Spinal cord (tissue), 10 donors: Measurements from ENCODE around the gene SCD. TPM values are rescaled to one million over a fixed set of nuclear protein-coding genes. Genes with fewer than 3 reads are reported as not detected.
A peak's percentile ranks its signal among the peaks of the same experiment; 100 is the strongest.
"Not testable (repeated sequence)": the region's sequence is repeated elsewhere in the genome, so short reads cannot be mapped to it uniquely, and the experiment has no call there.

Experiments used
- DNase-seq, 6 donors: peaks; one replicate each; pipeline versions ENCODE4 v3.0.0 to v3.0.0-alpha.2; 2013 to 2015; ENCODE audit warnings: low spot score in 6 of 6, low read depth in 4 of 6
- H3K27ac ChIP-seq: one replicate; pipeline ENCODE4 v1.5.1; 2013; ENCODE audit warnings: low read depth, low read length, control low read depth
- H3K27me3 ChIP-seq: one replicate; pipeline ENCODE4 v1.6.1; 2013; ENCODE audit warnings: low read length; ENCODE audit not compliant: control insufficient read depth, insufficient read depth
- H3K36me3 ChIP-seq: one replicate; pipeline ENCODE4 v1.6.1; 2013; ENCODE audit warnings: low read length; ENCODE audit not compliant: control insufficient read depth, insufficient read depth
- H3K4me1 ChIP-seq: one replicate; pipeline ENCODE4 v1.6.1; 2013; ENCODE audit warnings: low read length; ENCODE audit not compliant: control insufficient read depth, insufficient read depth
- H3K4me3 ChIP-seq: one replicate; pipeline ENCODE4 v1.5.1; 2013; ENCODE audit warnings: low read depth, low read length, control low read depth
- H3K9me3 ChIP-seq: one replicate; pipeline ENCODE4 v1.6.1; 2013; ENCODE audit warnings: low read length; ENCODE audit not compliant: control insufficient read depth, insufficient read depth
- WGBS: methylation state at CpG from one replicate; pipeline ENCODE4 v1.1.5; 2013; ENCODE audit warnings: missing lambda C conversion rate; ENCODE audit not compliant: insufficient coverage; 5-methylcytosine and 5-hydroxymethylcytosine counted together
- polyA plus RNA-seq, 2 donors: library from polyadenylated mRNA; unstranded; fragments of 120-200 nt; gene quantifications; one replicate each; pipeline ENCODE4 v1.2.1, GENCODE V29; 2013; ENCODE audit not compliant: insufficient read length in 2 of 2
- total RNA-seq, 2 donors: library from RNA; depleted of rRNA in 1 of 2; stranded (reverse); fragments of 120-200 nt in 1 of 2; fragments of >200 nt in 1 of 2; gene quantifications; one replicate each; pipeline versions ENCODE4 v1.2.3 to v1.2.4, GENCODE V29; 2013 to 2014
- donor health status: healthy.

The SCD gene
- total and polyA plus RNA-seq, 4 donors = 172 to 662 (median 357) TPM

DNA sequence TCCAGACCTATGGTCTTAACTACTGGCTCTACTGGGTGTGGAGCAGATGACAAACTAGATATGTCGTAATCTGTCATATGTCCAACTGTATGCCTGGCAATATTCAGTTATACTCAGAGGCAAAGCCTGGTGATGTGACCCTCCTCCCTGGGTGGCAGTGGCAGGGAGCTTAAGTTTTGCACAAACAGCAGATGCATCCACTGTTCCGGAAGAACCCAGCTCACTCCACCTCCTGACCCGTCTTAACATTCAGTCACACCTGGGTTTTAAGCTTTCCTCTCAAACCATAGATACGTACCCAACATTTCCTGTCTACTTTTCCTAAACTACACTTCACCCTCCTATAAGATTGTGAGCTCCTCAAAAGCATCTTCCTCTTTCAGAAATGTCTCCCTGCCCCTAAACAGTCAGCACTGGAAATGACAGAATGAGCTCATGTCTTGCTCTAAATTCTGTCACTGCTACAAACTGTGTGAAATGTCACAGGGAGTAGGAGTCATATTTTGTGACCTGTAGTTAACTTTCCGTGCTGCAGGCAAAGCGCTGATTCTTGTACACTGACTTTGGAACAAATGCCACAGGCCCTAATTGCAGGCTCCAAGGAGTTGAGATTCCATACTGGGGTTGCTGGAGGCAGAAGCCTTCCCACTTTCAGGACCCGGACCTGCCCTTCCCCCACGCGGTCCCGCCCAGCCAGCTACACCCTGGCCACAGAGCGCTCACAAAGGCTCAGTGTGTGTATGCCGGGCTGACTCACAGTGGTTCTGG lies 23.9 kb downstream of the SCD start:
- 36% methylated on average over 11 of the region's 12 CpGs for WGBS
- H3K27me3 ChIP-seq = no peaks in the 10 kb centered on the region
- peak in 4 of 6 donors; percentile 33 to 84 (median 65) for DNase-seq
- H3K4me3 ChIP-seq = peak overlapping the region; percentile 5
- peaks cover 38% of the 10 kb centered on the region for H3K4me1 ChIP-seq
- no peaks in the 10 kb centered on the region for H3K9me3 ChIP-seq
- peak overlapping the region; percentile 91 for H3K27ac ChIP-seq
- no peaks in the 10 kb centered on the region for H3K36me3 ChIP-seq

DNA sequence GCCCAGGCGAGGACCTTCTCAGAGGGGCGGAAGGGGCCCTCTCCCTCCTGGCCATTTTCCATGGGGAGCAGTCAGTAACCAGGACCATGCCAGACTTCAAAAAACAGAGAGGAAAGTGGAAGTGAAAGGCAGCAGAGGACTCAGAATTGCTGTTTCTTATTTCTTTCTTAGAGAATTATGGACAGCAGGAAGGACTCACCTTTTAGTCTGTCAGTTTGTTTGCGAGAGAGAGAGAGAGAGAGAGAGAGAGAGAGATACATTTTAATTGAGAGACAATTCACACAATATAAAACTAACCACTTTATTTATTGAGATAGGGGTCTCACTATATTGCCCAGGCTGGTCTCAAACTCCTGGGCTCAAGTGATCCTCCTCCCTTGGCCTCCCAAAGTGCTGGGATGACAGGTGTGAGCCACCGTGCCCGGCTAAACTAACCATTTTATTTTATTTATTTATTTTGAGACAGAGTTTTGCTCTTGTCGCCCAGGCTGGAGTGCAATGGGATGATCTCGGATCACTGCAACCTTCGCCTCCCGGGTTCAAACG lies 24.5 kb downstream of the SCD start:
- Histone ChIP-seq H3K9me3 (no peaks in the 10 kb centered on the region), H3K4me1 (peaks cover 38% of the 10 kb centered on the region), H3K27ac (peak overlapping the region; percentile 91), H3K36me3 (no peaks in the 10 kb centered on the region), H3K27me3 (no peaks in the 10 kb centered on the region), H3K4me3 (peak overlapping the region; percentile 5)
- 68% methylated on average over 5 of the region's 10 CpGs for WGBS
- DNase-seq = no peak

DNA sequence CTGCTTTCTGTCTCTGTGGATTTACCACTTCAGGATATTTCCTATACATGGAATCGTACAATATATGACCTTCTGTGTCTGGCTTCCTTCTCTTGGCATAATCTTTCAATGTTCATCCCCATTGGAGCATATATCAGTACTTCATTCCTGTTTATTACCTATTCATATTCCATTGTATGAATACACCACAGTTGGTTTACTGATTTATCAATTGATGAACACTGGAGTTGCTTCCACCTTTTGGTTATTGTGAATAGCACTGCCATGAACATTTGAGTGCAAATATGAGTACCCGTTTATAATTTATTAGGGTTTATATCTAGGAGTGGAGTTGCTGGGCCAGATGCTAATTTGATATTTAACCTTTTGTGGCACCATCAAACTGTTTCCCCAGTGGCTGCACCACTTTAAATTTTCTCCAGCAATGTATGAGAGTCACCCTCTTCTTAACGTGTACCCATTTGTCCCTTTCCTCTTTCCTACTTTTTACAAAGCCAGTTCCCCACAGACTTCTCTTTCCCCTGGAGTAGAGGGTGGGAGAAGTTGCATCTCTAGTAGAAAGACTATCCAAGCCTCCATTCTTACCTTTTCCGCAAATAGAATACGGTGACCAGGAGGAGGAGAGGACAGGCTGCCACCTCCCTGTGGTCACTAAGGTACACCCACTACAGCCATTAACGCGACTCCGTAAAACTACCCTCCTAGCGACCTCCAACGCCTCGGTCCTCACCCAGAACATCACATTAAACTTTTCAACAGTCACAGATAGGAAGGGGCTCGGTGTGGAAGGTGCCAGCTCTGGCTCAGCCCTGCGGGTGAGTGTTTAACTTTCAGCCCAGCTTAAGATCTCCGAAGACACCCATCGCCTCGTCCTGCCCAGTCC lies 25.6 kb downstream of the SCD start:
- H3K36me3 ChIP-seq = no peaks in the 10 kb centered on the region
- H3K27ac ChIP-seq = peak overlapping the region; percentile 96
- no peak for DNase-seq
- no peaks in the 10 kb centered on the region for H3K9me3 ChIP-seq
- WGBS = 9% methylated on average over 14 of the region's 16 CpGs
- peaks cover 38% of the 10 kb centered on the region for H3K4me1 ChIP-seq
- H3K4me3 ChIP-seq = peak overlapping the region; percentile 92
- H3K27me3 ChIP-seq = no peaks in the 10 kb centered on the region

DNA sequence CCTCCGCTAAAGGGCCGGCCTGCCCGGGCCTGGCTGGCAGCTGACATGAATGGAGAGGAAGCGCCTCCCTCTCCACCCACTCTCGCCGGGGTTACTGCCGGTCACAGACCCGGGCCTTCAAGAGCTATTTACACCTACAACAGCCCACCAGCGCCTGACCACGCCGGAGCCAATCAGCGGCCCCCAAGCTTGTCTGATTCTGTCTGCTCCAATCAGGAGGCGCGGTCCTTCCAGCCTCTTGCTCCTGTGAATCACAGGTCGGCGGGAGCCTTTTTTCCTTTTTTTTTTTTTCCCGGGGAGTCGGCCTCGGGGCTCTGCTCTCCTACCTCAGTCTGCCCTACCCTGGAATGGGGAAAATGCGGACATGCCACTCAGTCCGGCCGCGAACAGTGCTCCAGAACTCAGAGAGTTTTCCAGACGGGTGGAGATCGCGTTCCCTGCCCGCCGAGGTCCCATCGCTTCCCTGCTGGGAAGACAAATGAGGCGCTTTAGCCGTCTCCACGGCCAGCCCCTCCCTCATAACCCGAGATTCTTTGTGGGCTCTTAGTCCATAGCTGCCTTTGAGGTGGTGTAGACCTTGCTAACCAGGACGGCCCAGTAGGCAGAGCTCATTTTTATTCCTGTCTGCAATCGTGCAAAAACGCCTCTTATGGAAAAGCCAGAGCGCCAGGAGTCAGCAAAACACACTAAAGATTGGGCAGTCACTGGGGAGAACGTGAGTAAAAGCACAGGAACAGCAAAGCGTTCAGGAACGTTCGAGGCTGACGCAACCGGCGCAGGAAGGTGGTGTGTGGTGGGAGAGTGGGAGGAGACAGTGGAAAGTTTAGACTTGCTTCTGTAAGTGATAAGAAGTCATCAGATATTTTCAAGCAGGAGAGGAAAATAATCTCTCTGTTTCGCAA lies 26.5 kb downstream of the SCD start:
- peak; percentile 82 to 99 (median 94) for DNase-seq
- Histone ChIP-seq H3K9me3 (no peaks in the 10 kb centered on the region), H3K27ac (peak overlapping the region; percentile 96), H3K4me1 (peaks cover 38% of the 10 kb centered on the region), H3K27me3 (no peaks in the 10 kb centered on the region), H3K4me3 (peak overlapping the region; percentile 92), H3K36me3 (no peaks in the 10 kb centered on the region)
- WGBS = 0% methylated on average over 45 of the region's 45 CpGs

DNA sequence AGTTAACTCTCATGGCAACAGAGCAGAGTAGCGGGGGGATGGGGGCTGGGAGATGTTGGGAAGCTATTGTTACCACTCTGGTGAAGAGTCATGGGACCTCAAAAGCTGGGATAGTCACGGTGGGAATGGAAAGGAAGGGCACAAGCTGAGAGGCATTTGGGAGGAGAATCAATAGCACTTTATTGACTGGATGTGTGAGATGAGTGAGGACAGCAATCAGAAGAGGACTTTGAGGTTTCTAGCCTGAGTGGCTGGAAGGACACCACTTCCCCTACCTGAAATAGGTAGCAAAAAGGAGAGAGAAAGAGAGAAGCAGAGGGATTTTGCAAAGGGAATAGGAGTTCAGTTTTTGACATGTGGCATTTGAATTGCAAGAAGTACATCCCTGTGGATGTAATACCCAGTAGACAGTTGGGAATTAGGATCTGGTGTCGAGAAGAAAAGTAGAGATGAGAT lies 27.2 kb downstream of the SCD start:
- WGBS = 5% methylated on average over 3 of the region's 3 CpGs
- DNase-seq = no peak
- H3K4me1 ChIP-seq = peaks cover 38% of the 10 kb centered on the region
- H3K27ac ChIP-seq = peak overlapping the region; percentile 96
- H3K4me3 ChIP-seq = peak overlapping the region; percentile 92
- no peaks in the 10 kb centered on the region for H3K27me3 ChIP-seq
- H3K36me3 ChIP-seq = no peaks in the 10 kb centered on the region
- H3K9me3 ChIP-seq = no peaks in the 10 kb centered on the region

DNA sequence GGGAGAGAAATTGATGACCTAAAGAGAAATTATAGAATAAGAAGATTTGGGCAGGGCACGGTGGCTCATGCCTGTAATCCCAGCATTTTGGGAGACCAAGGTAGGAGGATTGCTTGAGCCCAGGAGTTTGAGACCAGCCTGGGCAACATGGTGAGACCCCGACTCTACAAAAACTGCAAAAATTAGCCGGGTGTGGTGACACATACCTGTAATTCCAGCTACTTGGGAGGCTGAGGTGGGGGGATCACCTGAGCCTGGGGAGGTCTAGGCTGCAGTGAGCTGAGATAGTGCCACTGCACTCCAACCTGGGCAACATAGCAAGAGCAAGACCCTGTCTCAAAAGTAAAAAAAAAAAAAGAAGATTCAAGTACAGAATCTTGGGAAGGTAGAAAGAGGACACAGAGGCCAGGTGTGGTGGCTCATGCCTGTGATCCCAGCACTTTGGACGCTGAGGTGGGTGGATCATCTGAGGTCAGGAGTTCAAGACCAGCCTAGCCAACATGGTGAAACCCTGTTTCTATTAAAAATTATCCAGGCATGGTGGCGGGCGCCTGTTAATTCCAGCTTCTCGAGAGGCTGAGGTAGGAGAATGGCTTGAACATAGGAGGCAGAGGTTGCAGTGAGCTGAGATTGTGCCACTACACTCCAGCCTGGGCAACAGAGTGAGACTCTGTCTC lies 27.8 kb downstream of the SCD start:
- WGBS = 73% methylated on average over 2 of the region's 7 CpGs
- peak overlapping the region; percentile 92 for H3K4me3 ChIP-seq
- not testable (repeated sequence) for H3K9me3 ChIP-seq, DNase-seq, H3K36me3 ChIP-seq, H3K27me3 ChIP-seq
- H3K27ac ChIP-seq = peak overlapping the region; percentile 96
- peaks cover 38% of the 10 kb centered on the region for H3K4me1 ChIP-seq

DNA sequence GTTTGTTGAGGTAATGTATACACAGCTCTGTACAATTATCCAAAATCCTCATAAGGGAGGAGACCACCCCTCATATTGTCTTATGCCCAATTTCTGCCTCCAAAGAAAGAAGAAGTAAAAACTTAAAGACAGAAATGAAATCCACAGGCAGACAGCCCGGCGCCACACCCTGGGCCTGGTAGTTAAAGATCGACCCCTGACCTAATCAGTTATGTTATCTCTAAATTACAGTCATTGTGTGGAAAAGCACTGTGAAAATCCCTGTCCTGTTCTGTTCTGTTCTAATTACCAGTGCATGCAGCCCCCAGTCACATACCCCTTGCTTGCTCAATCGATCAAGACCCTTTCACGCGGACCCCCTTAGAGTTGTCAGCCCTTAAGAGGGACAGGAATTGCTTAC lies 29.6 kb downstream of the SCD start:
- WGBS = 88% methylated on average over 3 of the region's 6 CpGs

DNA sequence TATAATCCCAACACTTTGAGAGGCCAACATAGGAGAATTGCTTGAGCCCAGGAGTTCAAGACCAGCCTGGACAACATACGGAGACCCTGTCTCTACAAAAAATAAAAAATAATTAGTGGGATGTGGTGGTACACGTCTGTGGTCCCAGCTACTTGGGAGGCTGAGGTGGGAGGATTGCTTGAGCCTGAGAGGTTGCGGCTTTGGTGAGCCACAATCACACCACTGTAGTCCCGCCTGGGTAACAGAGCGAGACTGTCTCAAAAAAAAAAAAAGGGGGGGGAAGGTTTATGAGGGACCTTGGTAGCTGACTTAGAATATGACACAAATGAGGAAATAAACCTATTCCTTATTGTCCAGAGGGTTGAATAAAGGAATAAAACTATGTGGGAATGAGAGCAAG lies 30.8 kb downstream of the SCD start:
- WGBS = no CpG with 5 or more reads among the region's 5 CpGs
- Histone ChIP-seq H3K4me1 (peaks cover 21% of the 10 kb centered on the region), H3K9me3 (no peaks in the 10 kb centered on the region), H3K36me3 (peaks cover 8% of the 10 kb centered on the region), H3K27ac (no peak overlapping the region), H3K27me3 (no peaks in the 10 kb centered on the region), H3K4me3 (no peak overlapping the region)
- no peak for DNase-seq

More for the DNA sequence above, 29.6 kb downstream of the SCD start:
- not testable (repeated sequence) for H3K9me3 ChIP-seq, DNase-seq, H3K27ac ChIP-seq, H3K36me3 ChIP-seq, H3K4me3 ChIP-seq, H3K27me3 ChIP-seq
- peaks cover 29% of the 10 kb centered on the region for H3K4me1 ChIP-seq
